MM.1S (cell line): ENCODE results near the gene KIF25.

Experiments used
- EZH2 ChIP-seq: fragments of 300-600 bp; sonication (generic); optimal IDR thresholded peaks from 2 replicates; pipeline ENCODE3; 2017; ENCODE audit warnings: low read depth, mild to moderate bottlenecking, antibody characterized with exemption, low read length, mixed read lengths
- EZH2phosphoT487 ChIP-seq: fragments of 300-600 bp; sonication (generic); IDR thresholded peaks from 2 replicates; pipeline ENCODE4 v1.6.1; 2018; ENCODE audit warnings: antibody characterized with exemption, low read length

- TF ChIP-seq EZH2 (no peak), EZH2phosphoT487 (no peak)
These were observed 2.2 kb upstream of the KIF25 start for GRCh38 chr6:167995302-167995701.
